ENCODE measurements around the gene DDX51. TPM values are rescaled to one million over a fixed set of nuclear protein-coding genes. Genes with fewer than 3 reads are reported as not detected.

The DDX51 gene
- total RNA-seq, 4 donors from 2014 or later, result 18.7 to 78.4 (median 32.2) TPM

- no peak for DNase-seq
- Histone ChIP-seq H3K36me3 (peaks cover 0 to 18% (median 0%) of the 10 kb centered on the region in 3 donors), H3K27me3 (no peaks in the 10 kb centered on the region), H3K4me1 (peaks cover 0 to 5% (median 0%) of the 10 kb centered on the region in 4 donors), H3K4me3 (no peak overlapping the region), H3K9me3 (no peaks in the 10 kb centered on the region), H3K27ac (no peak overlapping the region)
- TF ChIP-seq CTCF (IDR thresholded peaks at IDR 0.05) (no peak), POLR2A (IDR thresholded peaks at IDR 0.05) (no peak)
Measured at GRCh38 chr12:132154941-132155770, 11.0 kb upstream of the DDX51 start.

- DNase-seq, result no peak
- H3K4me3 ChIP-seq, result peak overlapping the region in 2 of 4 donors; percentile 27 to 41
- no peak for TF ChIP-seq CTCF (IDR thresholded peaks at IDR 0.05)
- no peak for TF ChIP-seq POLR2A (IDR thresholded peaks at IDR 0.05)
- no peak overlapping the region for H3K27ac ChIP-seq
- peaks cover 0 to 5% (median 0%) of the 10 kb centered on the region in 4 donors for H3K4me1 ChIP-seq
- H3K9me3 ChIP-seq, result no peaks in the 10 kb centered on the region
- H3K27me3 ChIP-seq, result no peaks in the 10 kb centered on the region
- H3K36me3 ChIP-seq, result peaks cover 0 to 18% (median 0%) of the 10 kb centered on the region in 3 donors
Measured at GRCh38 chr12:132154341-132154761, 10.2 kb upstream of the DDX51 start.

- DNase-seq, result peak; percentile 53 to 80 (median 75)
- H3K4me3 ChIP-seq, result peak overlapping the region in 3 of 4 donors; percentile 27 to 41 (median 27)
- H3K9me3 ChIP-seq, result no peaks in the 10 kb centered on the region
- H3K27me3 ChIP-seq, result no peaks in the 10 kb centered on the region
- peaks cover 0 to 5% (median 0%) of the 10 kb centered on the region in 4 donors for H3K4me1 ChIP-seq
- H3K36me3 ChIP-seq, result peaks cover 0 to 21% (median 0%) of the 10 kb centered on the region in 3 donors
- no peak overlapping the region for H3K27ac ChIP-seq
- TF ChIP-seq CTCF (IDR thresholded peaks at IDR 0.05) (peak; percentile 59 to 95 (median 87)), POLR2A (IDR thresholded peaks at IDR 0.05) (no peak)
Measured at GRCh38 chr12:132153501-132154340, 9.6 kb upstream of the DDX51 start.

GRCh38 chr12:132152953-132153352 lies 8.8 kb upstream of the DDX51 start:
- no peaks in the 10 kb centered on the region for H3K9me3 ChIP-seq
- H3K4me3 ChIP-seq, result no peak overlapping the region
- H3K36me3 ChIP-seq, result peaks cover 0 to 29% (median 0%) of the 10 kb centered on the region in 3 donors
- H3K27ac ChIP-seq, result no peak overlapping the region
- no peaks in the 10 kb centered on the region for H3K27me3 ChIP-seq
- no peak for TF ChIP-seq CTCF (IDR thresholded peaks at IDR 0.05)
- no peak for TF ChIP-seq POLR2A (IDR thresholded peaks at IDR 0.05)
- peaks cover 0 to 5% (median 0%) of the 10 kb centered on the region in 4 donors for H3K4me1 ChIP-seq
- DNase-seq, result no peak

- peaks cover 0 to 31% (median 0%) of the 10 kb centered on the region in 3 donors for H3K36me3 ChIP-seq
- no peak for DNase-seq
- no peak overlapping the region for H3K27ac ChIP-seq
- TF ChIP-seq POLR2A (IDR thresholded peaks at IDR 0.05), result no peak
- TF ChIP-seq CTCF (IDR thresholded peaks at IDR 0.05), result no peak
- H3K9me3 ChIP-seq, result no peaks in the 10 kb centered on the region
- peaks cover 0 to 5% (median 0%) of the 10 kb centered on the region in 4 donors for H3K4me1 ChIP-seq
- H3K4me3 ChIP-seq, result no peak overlapping the region
- no peaks in the 10 kb centered on the region for H3K27me3 ChIP-seq
Measured at GRCh38 chr12:132152411-132152821, 8.3 kb upstream of the DDX51 start.

Data from Peyer's patch (tissue), 4 donors.